PC-9 (cell line): ENCODE data around the gene OTULIN. TPM values are rescaled to one million over a fixed set of nuclear protein-coding genes. Genes with fewer than 3 reads are reported as not detected.

Source experiments
- BruUV-seq: library from RNA; stranded (reverse); fragments of 400-500 nt; replicated peaks from 2 replicates; lab custom pipeline; 2021; lab: Mats Ljungman, UMichigan
- CTCF ChIA-PET: fragments of 300-600 bp; sonication (Branson Sonifier 250); formaldehyde crosslinking; loops from one replicate; lab custom pipeline; 2022; ENCODE audit warnings: antibody characterized with exemption; lab: Charles Lee
- POLR2A ChIA-PET: fragments of 300-600 bp; sonication (Branson Sonifier 250); formaldehyde crosslinking; loops from one replicate; lab custom pipeline; 2022; ENCODE audit warnings: antibody characterized with exemption; ENCODE audit not compliant: unreplicated experiment; lab: Charles Lee
- DNase-seq, 2 experiments: peaks; one replicate each; pipeline versions ENCODE4 v3.0.0 to v3.0.0-alpha.2; 2015 to 2022; ENCODE audit warnings: mixed read lengths in 1 of 2
- H2AFZ ChIP-seq: fragments of 200-600 bp; sonication (generic); 2 replicates; pipeline ENCODE4 v1.8.1; 2017; ENCODE audit warnings: antibody characterized with exemption
- H3F3A ChIP-seq: fragments of 200-600 bp; sonication (generic); 2 replicates; pipeline ENCODE4 v1.8.1; 2017; ENCODE audit warnings: antibody characterized with exemption, mild to moderate bottlenecking, low read depth; ENCODE audit not compliant: insufficient read depth
- H3K27ac ChIP-seq: fragments of 200-600 bp; sonication (generic); 2 replicates; pipeline ENCODE4 v1.6.1; 2016; ENCODE audit warnings: mixed run types
- H3K27me3 ChIP-seq: fragments of 200-600 bp; sonication (generic); 2 replicates; pipeline ENCODE4 v1.6.1; 2016; ENCODE audit warnings: low read depth, mixed run types; ENCODE audit not compliant: insufficient read depth
- H3K36me3 ChIP-seq: fragments of 200-600 bp; sonication (generic); 2 replicates; pipeline ENCODE4 v1.6.1; 2016; ENCODE audit warnings: low read depth, mixed run types
- H3K4me1 ChIP-seq: fragments of 200-600 bp; sonication (generic); replicated peaks from 2 replicates; pipeline ENCODE4 v1.6.1; 2016; ENCODE audit warnings: mixed run types; ENCODE audit not compliant: insufficient read depth
- H3K4me2 ChIP-seq: fragments of 200-600 bp; sonication (generic); 2 replicates; pipeline ENCODE4 v1.6.1; 2017; ENCODE audit warnings: mixed run types
- H3K4me3 ChIP-seq: fragments of 200-600 bp; sonication (generic); 2 replicates; pipeline ENCODE4 v1.6.1; 2016; ENCODE audit warnings: mixed run types
- H3K79me2 ChIP-seq: fragments of 200-600 bp; sonication (generic); 2 replicates; pipeline ENCODE4 v1.6.1; 2017; ENCODE audit warnings: low read depth, mixed run types
- H3K9me2 ChIP-seq: fragments of 200-600 bp; sonication (generic); 2 replicates; pipeline ENCODE4 v1.8.1; 2017; ENCODE audit warnings: mild to moderate bottlenecking; ENCODE audit not compliant: insufficient read depth
- H3K9me3 ChIP-seq: fragments of 200-600 bp; sonication (generic); 2 replicates; pipeline ENCODE4 v1.8.1; 2016; ENCODE audit warnings: low read depth; ENCODE audit not compliant: insufficient read depth
- H4K20me1 ChIP-seq: fragments of 200-600 bp; sonication (generic); 2 replicates; pipeline ENCODE4 v1.8.1; 2017; ENCODE audit not compliant: insufficient read depth
- EZH2 ChIP-seq: fragments of 200-600 bp; sonication (generic); IDR thresholded peaks from 2 replicates; pipeline ENCODE4 v1.8.0; 2017; ENCODE audit warnings: antibody characterized with exemption, low read depth
- intact Hi-C: fragments of 100-400 bp; cut with micrococcal nuclease; formaldehyde crosslinking; loops from one replicate; pipeline ENCODE4 v1.10.0; 2022; ENCODE audit not compliant: unreplicated experiment
- total RNA-seq: library from RNA; stranded (reverse); gene quantifications from 2 replicates; pipeline ENCODE4 v1.2.3, GENCODE V29; 2021
- TF ChIP-seq, protein P1 (sequence below): fragments of 200-600 bp; sonication (generic); conservative IDR thresholded peaks from 2 replicates; pipeline ENCODE4 v1.6.1; 2017; ENCODE audit warnings: mixed run types, antibody characterized with exemption, mild to moderate bottlenecking, moderate library complexity

The OTULIN gene
- total RNA-seq, 1 experiment from 2014 or later, result 77.2 TPM

DNA sequence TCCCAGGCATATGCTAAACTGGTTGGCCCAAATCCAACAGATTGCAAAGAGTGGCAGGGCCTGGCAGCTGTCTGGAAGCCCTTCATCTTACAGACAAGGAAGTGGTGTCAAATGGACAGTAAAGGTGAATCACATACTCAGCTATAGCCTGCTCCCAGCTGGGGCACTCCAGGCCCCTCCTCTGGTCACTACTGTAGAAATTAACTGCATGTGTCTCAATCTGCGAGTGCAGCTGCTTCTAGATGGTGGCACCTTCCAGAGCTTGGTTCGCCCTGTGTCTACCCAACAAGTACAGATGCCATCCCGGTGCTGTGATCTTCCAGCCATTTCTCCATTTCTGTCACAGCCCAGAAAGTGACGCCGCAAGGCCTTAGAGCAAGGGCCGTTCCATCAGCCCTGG lies 50.2 kb downstream of the OTULIN start:
- CTCF ChIA-PET, result interaction anchor here (0.7 kb wide), 1 partner anchor 12 kb away, joined by 3 read pairs; no protein-coding TSS in a partner anchor
- H3K27me3 ChIP-seq, result no peaks in the 10 kb centered on the region
- H4K20me1 ChIP-seq, result no peaks in the 10 kb centered on the region
- no TSS peak for BruUV-seq
- POLR2A ChIA-PET, result interaction anchor here (0.5 kb wide), 1 partner anchor 12 kb away, joined by 3 read pairs; no protein-coding TSS in a partner anchor
- H3K9me3 ChIP-seq, result no peaks in the 10 kb centered on the region
- no peaks in the 10 kb centered on the region for H3K9me2 ChIP-seq
- H3K79me2 ChIP-seq, result no peaks in the 10 kb centered on the region
- no peak overlapping the region for H3K4me2 ChIP-seq
- no peaks in the 10 kb centered on the region for H3K4me1 ChIP-seq
- DNase-seq, result peak; percentile 47 to 51
- intact Hi-C loops, result no loop called here
- H3F3A ChIP-seq, result no peaks in the 10 kb centered on the region
- H3K27ac ChIP-seq, result no peak overlapping the region
- H2AFZ ChIP-seq, result no peak overlapping the region
- no peak for TF ChIP-seq EZH2
- TF ChIP-seq, protein P1, sequence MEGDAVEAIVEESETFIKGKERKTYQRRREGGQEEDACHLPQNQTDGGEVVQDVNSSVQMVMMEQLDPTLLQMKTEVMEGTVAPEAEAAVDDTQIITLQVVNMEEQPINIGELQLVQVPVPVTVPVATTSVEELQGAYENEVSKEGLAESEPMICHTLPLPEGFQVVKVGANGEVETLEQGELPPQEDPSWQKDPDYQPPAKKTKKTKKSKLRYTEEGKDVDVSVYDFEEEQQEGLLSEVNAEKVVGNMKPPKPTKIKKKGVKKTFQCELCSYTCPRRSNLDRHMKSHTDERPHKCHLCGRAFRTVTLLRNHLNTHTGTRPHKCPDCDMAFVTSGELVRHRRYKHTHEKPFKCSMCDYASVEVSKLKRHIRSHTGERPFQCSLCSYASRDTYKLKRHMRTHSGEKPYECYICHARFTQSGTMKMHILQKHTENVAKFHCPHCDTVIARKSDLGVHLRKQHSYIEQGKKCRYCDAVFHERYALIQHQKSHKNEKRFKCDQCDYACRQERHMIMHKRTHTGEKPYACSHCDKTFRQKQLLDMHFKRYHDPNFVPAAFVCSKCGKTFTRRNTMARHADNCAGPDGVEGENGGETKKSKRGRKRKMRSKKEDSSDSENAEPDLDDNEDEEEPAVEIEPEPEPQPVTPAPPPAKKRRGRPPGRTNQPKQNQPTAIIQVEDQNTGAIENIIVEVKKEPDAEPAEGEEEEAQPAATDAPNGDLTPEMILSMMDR, result no peak
- H3K4me3 ChIP-seq, result no peak overlapping the region
- H3K36me3 ChIP-seq, result peaks cover 6% of the 10 kb centered on the region; the same call in 1 of the 2 replicates

DNA sequence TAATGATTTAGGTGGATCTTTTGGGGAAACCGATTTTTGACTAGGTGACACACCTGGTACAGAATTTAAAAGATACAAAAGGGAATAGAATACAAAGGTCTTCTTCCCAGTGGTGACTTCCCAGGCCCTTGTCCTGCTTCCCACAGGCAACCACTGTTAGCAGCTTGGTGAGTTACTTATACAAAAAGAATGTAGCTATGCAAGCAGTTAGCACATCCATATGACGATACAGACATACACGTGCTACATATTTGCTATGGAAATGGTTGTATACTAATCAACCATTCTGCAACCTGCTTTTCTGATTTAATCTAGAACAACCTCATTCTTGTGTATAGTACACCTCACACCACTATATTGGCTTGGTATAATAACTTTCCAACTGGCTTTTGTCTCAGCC lies 51.0 kb downstream of the OTULIN start:
- H3K27me3 ChIP-seq, result no peaks in the 10 kb centered on the region

DNA sequence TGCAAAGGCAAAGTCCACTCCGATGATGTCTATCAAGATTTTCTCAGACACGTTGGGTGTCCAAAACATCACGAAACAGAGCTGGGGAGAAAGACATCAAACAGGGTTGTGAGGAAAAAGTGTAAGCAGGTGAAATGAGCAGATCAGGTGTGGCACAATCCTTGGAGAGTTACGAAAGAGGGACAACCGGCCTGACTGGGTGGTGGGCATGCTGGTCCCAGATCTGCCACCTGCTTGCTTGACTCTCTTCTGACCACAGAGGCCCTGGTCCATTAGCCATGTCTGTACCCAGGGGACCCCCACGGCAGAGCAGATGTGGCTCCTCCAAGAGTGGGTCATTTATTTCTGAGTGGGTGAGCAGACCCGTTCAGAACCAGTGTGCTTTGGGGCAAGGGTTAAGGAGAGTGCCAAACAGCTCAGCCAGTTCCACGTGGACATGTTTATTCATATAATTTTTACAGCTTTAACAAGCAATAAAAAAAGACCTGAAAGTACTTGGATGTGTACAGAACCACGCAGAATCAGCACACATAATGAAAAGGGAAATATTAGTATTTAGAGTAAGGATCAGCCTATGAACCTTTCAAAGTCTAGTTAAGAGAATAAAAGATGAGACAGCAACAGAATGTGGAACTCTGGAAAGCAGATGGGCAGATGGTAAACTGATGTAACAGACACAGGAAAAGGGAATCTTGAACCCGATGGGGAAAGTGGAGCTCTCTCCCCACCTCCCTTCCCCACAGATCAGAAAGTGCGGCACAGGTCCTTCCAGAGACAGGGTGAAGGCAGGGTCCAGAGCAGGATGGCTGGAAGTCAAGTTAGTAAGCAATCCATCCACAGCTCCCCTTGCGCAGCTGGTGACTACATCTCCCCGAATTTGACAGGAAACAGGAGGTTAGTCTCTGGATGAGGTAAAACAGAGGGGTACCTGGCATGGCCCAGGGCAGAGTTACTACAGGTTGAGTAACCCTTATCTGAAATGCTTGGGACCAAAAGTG lies 52.5 kb downstream of the OTULIN start:
- H3K4me3 ChIP-seq, result no peak overlapping the region
- CTCF ChIA-PET, result no interaction called here

More for the DNA sequence above, 51.0 kb downstream of the OTULIN start:
- no peaks in the 10 kb centered on the region for H3K9me2 ChIP-seq
- no peak overlapping the region for H3K4me2 ChIP-seq
- BruUV-seq, result no TSS peak
- TF ChIP-seq, protein P1, result no peak
- TF ChIP-seq EZH2, result no peak
- H2AFZ ChIP-seq, result no peak overlapping the region
- H3K36me3 ChIP-seq, result 0 out of 2 replicates have a peak, but pooled peaks cover under 1% of the 10 kb centered on the region
- no peaks in the 10 kb centered on the region for H3K79me2 ChIP-seq
- ChIA-PET CTCF (no interaction called here), POLR2A (interaction anchor here (0.6 kb wide), 1 partner anchor 680 kb away, joined by 3 read pairs; no protein-coding TSS in a partner anchor)
- H3K4me3 ChIP-seq, result no peak overlapping the region
- intact Hi-C loops, result no loop called here
- H3K27ac ChIP-seq, result no peak overlapping the region
- no peak for DNase-seq
- no peaks in the 10 kb centered on the region for H4K20me1 ChIP-seq
- H3K4me1 ChIP-seq, result no peaks in the 10 kb centered on the region
- H3K9me3 ChIP-seq, result no peaks in the 10 kb centered on the region; the same call in 1 of the 2 replicates
- H3F3A ChIP-seq, result no peaks in the 10 kb centered on the region

More for the DNA sequence above, 52.5 kb downstream of the OTULIN start:
- no peak for DNase-seq
- intact Hi-C loops, result no loop called here
- Histone ChIP-seq H4K20me1 (no peaks in the 10 kb centered on the region), H3F3A (no peaks in the 10 kb centered on the region), H2AFZ (no peak overlapping the region), H3K9me3 (no peaks in the 10 kb centered on the region; the same call in 1 of the 2 replicates), H3K36me3 (no peaks in the 10 kb centered on the region), H3K79me2 (no peaks in the 10 kb centered on the region), H3K27me3 (no peaks in the 10 kb centered on the region), H3K27ac (no peak overlapping the region), H3K4me1 (no peaks in the 10 kb centered on the region), H3K4me2 (no peak overlapping the region), H3K9me2 (no peaks in the 10 kb centered on the region)
- TF ChIP-seq, protein P1, result no peak
- no peak for TF ChIP-seq EZH2
- POLR2A ChIA-PET, result no interaction called here
- BruUV-seq, result no TSS peak
